Hematopoietic multipotent progenitor cell (in vitro differentiated cells): Measurements from ENCODE around the gene RPE65. TPM values are rescaled to one million over a fixed set of nuclear protein-coding genes. Genes with fewer than 3 reads are reported as not detected.
"Not testable (repeated sequence)": the region's sequence is repeated elsewhere in the genome, so short reads cannot be mapped to it uniquely, and the experiment has no call there.

Experiments
- DNase-seq, 3 donors: peaks; one replicate each; pipeline ENCODE4 v3.0.0-alpha.2; 2011 to 2015; ENCODE audit warnings: low read depth in 2 of 3, low spot score in 2 of 3
- total RNA-seq: library from RNA; depleted of rRNA; stranded (reverse); fragments of >200 nt; gene quantifications from one replicate; pipeline ENCODE4 v1.2.3, GENCODE V29; 2012

The RPE65 gene
- total RNA-seq, 1 donor = not detected

DNA sequence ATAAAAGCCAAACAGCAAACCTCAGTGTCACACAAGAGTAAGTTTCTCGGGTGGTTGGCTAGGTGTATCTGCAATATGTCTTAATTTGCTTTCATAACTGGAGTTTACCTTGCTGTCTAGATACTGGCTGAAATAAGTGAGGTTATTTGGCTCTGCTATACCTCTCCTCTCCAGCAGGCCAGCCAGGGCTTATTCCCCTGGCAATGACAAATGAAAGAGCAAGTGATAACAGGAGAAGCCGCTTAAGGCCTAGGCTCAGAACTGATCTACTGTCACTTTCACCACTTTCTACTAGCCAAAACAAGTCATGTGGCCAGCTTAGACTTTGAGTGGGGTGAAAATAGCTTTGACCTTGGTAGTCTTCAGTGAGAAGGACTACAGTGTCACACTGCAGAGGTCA, 4.8 kb upstream of the RPE65 start:
- no peak for DNase-seq

DNA sequence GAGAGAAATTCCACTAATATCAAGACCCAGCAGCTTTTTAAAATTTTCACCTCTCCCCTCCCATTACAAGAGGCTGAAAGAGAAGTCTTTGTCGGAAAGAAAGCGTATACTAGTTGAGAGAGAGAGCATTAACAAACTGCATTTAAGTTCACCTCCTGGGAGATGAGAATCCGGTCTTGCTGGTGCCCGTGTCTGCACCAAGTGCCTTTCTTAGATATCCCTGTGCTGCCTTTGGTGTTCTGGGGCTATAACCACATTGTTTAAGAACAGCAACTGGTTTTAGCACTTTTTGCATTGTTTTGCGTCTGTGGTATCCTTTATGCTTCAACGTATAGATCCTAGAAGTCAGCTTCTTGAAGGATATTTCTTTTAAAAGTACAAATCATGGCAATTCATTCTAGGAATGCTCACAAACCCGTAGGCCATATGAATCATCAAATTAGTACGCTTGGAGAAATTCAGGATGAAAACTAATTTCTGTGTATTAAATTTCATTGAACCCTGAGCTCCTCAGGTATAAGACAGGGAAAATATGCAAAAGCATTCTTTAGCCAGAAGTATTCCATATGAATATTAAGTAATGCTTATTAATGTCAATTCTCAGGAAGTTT, 3.4 kb upstream of the RPE65 start:
- no peak for DNase-seq

DNA sequence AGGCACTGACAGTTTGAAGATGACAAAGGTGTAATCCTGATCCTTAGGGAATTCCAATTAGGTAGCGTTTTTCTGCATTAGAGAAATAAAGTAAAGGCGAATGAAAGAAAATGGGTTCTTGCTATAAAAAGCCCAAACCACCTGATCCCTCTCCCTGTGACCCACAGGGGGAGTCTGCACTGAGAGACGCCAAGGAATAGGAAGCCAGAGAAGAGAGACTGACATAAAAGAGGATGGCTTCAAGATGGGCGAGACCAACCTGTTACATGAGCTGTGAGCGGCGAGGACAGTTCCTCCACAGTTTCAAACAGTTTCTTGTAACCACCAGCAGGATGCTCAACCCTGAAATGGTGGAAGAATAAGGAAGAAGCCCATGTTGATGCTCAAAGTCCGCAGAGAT, 1.4 kb downstream of the RPE65 start:
- no peak for DNase-seq

DNA sequence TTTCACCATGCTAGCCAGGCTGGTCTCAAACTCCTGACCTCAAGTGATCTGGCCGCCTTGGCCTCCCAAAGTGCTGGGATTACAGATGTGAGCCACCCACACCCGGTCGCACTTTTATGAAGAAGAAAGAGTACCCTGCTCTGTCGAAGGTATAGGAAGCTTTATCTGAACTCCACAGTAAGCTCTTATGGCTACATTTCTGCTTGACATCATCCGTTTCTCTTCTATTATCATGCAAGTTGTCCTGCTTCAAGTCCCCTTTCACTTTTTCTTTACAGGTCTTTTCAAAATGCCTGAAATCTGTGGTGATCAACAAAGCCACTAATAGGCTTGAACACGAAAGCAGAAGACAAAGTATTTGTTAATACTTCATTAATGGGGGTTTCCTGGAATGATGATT, 4.0 kb downstream of the RPE65 start:
- no peak for DNase-seq

DNA sequence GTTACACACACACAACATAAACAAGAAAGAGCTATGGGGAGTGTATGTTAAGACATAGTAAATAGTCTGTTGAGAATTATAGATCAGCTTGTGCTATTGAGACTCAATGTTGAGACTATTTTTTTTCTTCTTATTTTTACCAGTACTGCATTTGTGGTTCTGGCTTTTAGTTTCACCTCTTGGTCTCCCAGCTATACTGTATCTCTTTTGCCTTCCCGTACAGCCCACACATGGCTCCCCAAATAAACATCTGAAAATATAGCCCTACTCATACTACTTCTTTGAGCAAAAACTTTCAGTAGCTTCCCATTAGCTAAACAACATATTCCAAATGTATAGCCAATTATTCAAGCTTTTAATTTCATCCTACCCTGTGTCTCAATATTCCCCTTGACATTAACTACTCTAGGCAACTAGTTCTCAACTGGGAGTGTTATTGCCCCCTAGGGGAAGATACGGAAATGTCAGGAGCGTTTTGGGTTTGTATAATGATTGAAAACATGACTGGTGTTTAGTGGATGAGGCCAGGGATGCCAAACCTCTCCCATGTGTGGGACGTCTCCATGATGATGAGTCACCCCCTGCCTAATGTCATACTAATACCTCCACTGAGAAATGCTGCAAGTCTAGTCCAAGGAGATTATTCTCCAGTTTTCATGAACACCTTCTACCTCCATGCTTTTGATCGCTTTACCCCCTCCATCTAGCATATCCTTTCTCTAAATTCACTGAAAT, 6.8 kb downstream of the RPE65 start:
- DNase-seq = peak in 2 of 3 donors; percentile 19 to 62

DNA sequence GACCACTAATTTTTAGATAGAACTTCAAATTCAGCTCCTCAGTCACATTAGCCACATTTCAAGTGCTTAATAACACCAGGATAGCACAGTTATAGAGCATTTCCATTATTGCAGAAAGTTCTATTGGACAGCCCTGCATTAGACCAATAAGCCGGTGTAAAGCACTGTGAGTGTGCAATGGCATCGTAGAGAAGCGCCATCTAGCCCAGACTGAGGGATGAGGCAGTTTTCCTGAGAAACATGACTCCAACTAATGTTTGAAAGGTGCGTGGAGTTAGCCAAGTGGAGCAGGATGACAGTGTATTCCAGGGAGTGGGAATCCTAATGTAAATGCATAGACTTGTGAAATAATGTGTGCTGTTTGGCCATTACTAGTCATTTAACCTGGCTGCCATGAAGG, 7.7 kb downstream of the RPE65 start:
- DNase-seq = no peak

DNA sequence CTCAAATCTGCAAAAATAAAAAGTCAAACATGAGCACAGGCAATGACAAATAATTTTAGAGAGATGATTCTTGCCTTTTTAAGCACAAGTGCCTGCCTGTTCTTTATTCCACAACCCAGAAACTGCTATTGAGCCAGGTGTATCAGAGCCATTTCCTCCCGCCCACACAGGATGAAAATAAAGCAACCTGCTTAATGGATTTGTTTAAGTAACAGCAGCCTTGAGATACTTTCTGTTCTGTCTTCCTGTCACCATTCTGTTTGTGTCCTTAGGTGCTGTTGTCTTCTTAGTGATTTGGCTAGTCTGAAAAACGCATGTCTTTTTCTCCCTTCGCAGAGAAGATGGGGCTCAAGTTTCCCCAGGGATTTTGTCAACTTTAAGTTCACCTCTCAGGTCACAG, 11.4 kb downstream of the RPE65 start:
- no peak for DNase-seq

DNA sequence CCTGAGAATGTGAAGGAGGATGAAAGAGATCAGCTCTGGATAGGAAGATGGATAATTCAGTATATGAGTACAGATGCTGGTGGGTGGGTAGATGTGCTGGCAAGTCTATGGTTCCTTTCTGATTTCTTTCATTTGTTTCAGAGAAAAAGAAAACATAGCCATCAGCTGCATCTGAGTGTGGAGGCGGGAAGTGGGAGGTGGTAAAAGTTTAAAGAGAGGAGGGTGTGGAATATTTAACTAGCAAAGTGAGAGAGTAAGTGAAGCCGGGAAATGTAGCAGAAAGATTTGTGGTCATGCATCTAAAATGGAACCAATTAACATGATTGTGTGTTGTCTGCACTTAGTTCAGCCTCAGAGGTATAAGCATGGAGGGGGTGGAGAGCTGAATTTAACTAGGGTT, 16.4 kb downstream of the RPE65 start:
- DNase-seq = no peak

DNA sequence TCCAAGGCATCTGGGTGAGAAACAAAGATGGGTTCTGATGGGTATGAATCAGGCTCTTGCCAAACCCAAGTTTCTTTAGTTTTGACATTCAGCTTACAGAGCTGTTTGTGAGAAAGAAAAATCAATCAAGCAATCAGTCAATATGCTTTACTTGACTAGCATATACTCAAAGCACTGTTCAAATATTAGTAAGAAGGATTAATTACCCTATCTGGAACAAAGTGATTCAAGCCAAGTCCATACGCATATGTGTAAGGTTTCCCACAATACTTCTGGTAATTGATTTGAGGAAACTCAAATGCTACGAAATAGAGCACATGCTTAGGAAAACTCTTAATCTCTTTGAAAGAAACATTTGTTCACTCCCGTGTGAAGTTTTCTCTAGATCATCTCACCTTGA, 18.7 kb downstream of the RPE65 start:
- no peak for DNase-seq

DNA sequence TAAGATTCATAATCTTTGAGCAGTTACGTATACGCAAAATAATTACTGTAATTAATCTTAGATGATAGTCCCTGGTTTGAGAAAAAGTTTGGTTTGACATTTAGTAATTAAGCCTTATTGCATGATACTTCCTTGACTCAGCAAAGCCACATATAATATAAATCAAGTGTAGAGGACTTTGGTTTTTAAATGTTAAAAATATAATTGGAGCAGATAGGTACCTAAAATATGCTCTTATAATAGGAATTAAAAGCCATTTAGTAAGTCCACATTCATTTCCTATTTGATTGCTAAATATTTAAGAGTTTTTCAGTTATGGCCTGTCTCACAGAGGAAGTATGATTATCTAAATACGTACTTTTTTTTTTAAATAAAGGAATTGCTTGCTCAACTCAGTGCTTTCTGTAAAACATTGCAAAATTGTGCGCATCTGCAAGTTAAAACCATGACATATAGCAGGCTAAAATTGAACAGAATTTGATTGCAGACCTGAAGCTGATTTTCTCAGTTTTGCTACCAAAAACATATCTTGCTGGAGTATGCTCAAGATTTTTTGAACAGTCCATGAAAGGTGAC, 20.4 kb downstream of the RPE65 start:
- no peak for DNase-seq

DNA sequence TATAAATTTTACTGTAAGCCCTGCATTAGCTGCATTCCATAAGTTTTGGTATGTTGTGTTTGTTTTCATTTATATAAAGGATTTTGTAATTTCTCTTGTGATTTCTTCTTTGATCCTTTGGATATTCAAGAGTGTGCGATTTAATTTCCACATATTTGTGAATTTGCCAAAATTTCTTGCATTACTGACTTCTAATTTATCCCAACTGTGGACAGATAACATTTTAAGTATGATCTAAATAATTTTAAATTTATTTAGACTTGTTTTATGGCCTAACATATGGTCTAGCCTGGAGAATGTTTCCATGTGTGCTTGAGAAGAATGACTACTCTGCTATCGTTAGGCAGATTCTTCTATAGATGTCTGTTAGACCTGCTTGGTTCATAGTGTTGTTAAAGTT, 23.2 kb downstream of the RPE65 start:
- DNase-seq = no peak

DNA sequence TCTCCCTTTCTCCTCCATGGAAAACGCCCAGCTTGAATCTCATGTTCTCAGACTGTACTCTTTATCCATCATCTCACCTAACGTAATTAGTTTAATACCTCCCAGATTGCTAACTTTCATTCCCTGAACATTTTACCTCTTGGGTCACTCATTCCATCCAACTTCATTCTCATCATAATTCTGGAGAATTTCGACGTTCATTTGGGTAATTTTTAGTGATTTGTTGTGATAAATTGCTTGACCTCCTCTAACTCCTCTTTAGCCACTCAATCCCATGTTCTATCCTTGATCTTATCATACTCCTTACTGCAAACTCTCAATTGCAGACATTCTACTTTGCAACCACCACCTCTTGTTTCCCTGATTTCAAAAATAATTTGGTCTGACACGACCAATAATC, 28.4 kb downstream of the RPE65 start:
- no peak for DNase-seq

DNA sequence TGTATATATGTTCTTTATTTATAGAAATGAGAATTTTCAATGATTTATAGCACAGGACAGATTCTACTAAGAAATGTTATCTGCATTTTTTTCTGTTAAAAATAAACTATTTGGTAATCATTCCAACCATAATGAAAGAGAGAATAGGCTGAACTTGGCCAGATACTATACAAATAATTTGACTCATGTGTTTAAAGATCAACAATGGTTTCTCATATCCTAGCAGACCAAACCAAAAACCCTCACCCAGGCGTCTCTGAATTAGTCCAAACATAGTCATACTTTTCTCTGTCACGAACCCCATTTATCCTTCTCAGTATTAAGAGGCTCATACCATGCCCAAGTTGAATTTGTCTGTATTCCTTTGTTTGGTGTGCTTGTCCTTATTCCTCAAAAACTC, 40.3 kb downstream of the RPE65 start:
- DNase-seq = no peak

DNA sequence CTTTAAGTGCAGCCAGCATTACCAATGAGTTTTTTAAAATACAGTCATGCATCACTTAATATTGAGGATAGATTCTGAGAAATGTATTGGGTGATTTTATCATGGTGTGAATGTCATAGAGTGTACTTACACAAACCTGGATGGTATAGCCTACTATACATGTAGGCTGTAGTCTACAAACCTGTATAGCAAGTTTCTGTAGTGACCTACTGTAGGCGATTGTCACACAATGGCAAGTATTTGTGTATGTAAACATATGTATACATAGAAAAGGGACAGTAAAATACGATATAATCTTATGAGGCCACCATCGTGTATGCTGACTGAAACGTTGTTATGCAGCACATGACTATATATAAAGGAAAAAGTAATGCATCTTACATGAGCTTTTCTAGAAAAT, 48.2 kb downstream of the RPE65 start:
- no peak for DNase-seq

DNA sequence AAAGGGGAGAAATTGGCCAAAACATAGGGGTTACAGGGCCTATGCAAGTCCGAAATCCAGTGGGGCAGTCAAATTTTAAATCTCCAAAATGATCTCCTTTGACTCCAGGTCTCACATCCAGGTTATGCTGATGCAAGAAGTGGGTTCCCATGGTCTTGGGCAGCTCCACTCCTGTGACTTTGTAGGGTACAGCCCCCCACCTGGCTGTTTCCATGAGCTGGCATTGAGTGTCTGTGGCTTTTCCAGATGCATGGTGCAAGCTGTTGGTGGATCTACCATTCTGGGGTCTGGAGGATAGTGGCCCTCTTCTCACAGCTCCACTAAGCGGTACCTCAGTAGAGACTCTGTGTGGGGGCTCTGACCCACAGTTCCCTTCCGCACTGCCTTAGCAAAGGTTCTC, 54.2 kb downstream of the RPE65 start:
- not testable (repeated sequence) for DNase-seq

DNA sequence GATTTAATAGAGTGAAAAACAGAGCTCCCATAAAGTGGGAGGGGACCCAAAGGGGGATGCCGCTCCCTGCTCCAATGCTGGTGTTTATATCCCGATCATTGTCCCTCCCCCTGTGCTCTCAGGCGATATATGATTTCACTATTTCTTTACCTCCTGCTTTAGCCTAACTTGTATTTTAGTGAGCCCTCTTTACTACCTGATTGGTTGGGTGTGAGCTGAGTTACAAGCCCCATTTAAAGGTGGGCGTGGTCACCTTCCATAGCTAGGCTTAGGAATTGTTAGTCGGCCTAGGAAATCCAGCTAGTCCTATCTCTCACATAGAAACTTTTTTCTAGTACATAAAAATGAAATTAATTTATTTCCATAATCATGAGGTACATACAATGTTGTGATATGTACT, 57.3 kb downstream of the RPE65 start:
- DNase-seq = not testable (repeated sequence)

DNA sequence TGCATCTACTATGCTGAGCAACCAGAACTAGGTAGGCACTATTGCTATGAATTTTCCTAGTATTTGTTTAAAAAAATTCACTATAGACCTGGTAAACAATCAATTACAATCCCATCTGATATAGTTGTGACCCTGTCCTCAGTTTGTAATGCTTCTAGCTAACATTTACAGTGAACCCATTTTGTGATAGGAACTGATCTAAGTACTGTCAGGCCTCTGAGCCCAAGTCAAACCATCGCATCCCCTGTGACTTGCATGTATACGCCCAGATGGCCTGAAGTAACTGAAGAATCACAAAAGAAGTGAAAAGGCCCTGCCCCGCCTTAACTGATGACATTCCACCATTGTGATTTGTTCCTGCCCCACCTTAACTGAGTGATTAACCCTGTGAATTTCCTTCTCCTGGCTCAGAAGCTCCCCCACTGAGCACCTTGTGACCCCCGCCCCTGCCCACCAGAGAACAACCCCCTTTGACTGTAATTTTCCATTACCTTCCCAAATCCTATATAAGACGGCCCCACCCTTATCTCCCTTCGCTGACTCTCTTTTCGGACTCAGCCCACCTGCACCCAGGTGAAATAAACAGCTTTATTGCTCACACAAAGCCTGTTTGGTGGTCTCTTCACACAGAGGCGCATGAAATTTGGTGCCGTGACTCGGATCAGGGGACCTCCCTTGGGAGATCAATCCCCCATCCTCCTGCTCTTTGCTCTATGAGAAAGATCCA, 63.8 kb downstream of the RPE65 start:
- DNase-seq = not testable (repeated sequence)

DNA sequence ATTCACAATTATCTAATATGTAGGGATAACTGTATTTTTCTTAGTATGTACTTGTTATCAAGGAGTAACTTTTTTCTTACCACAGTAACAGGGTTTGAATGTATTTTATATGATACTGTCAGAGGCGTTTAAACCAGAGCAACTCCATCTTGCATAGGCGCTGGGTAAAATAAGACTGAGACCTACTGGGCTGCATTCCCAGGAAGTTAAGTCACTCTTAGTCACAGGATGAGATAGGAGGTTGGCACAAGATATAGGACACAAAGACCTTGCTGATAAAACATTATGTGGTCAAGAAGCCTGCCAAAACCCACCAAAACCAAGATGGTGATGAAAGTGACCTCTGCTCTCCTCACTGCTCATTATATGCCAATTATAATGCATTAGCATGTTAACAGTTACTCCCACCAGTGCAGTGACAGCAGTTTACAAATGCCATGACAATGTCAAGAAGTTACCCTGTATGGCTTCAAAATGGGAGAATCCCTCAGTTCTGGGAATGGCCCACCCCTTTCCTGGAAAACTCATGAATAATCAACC, 64.8 kb downstream of the RPE65 start:
- no peak for DNase-seq

DNA sequence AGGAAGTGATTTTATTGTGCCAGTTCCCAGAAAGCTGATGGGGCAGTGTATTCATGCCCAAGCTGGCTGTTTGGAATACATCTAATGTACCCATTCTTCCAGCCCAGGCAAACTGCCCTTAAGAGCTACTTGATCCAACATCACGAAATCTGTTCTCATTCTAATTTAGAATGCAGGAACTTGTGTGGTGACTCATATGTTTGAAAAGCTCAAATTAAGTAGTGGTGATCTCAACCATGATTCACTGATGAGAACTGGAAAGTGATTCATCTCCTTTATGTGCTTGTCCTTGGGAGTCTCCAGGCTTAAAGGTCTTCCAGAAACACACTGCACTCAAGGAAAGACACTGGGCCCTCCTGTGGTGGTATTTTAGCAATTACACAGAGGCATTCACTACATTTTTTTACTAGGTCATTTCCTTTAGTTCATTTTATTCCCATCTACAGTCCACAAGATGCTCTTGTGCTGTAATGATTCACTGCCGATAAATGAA, 65.4 kb downstream of the RPE65 start:
- DNase-seq = no peak

DNA sequence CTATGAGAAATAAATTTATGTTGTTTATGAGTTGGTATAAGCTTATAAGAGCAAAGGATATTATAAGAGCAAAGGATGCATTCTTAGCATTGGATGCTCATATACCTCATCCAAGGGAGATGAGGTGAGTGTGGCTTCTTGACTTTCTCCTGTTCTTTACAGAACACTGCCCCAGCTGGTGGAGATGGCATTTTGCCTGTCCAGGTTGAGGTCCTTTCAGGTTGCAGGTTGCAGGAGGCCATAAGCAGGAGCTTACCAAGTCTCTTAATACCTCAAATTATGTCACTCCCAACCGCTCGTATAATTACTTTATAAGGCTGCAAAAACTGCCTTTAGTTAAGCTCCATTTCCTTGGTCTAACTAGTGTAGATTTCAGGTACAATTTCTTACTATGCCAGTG, 66.7 kb downstream of the RPE65 start:
- DNase-seq = no peak

DNA sequence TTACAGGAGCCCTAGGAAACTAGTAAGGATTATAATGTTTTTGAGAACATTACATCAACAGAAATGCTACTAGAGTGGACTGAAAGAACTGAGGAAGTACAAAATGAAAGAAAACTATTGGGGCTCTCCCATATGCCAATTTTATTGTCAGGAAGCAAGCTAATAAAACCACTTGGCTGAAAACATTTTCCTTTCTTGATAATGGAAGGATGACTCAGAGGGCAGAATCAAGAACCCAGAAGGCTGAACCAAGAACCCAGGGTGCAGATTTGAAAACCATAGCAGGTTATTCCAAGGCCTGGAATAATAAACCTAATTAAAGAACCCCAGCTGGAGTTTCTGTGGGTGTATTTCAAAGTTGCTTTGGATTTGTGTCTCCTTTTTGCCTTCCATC, 70.7 kb downstream of the RPE65 start:
- DNase-seq = no peak
